ENCODE results near the gene CDH13. TPM values are rescaled to one million over a fixed set of nuclear protein-coding genes. Genes with fewer than 3 reads are reported as not detected.

The CDH13 gene
- total and polyA plus RNA-seq, 5 donors: 20.7 to 123 (median 93.6) TPM

- Histone ChIP-seq H3K4me3 (ENCODE audit: low read length) (no peak overlapping the region), H3K4me1 (ENCODE audit: control insufficient read depth, insufficient read depth, low read length) (no peaks in the 10 kb centered on the region), H3K27me3 (ENCODE audit: control insufficient read depth, insufficient read depth) (no peaks in the 10 kb centered on the region), H3K27ac (ENCODE audit: low read length) (no peak overlapping the region), H3K9me3 (ENCODE audit: control insufficient read depth, low read length) (no peaks in the 10 kb centered on the region)
- DNase-seq: no peak
- intact Hi-C loops (cut with DNase I): loop anchor here in 1 of 4 donors (10.0 kb wide), 1 partner anchor 60 kb away; no protein-coding TSS in a partner anchor
- no peak for ATAC-seq
- WGBS: 87% methylated on average over 8 of the region's 8 CpGs
Measured at GRCh38 chr16:82954224-82954929, 327.6 kb downstream of the CDH13 start.

GRCh38 chr16:82955741-82956348, 329.1 kb downstream of the CDH13 start:
- 80% methylated on average over 3 of the region's 3 CpGs for WGBS
- ATAC-seq (no peak), DNase-seq (no peak)
- Histone ChIP-seq H3K27ac (ENCODE audit: low read length) (no peak overlapping the region), H3K9me3 (ENCODE audit: control insufficient read depth, low read length) (no peaks in the 10 kb centered on the region), H3K27me3 (ENCODE audit: control insufficient read depth, insufficient read depth) (no peaks in the 10 kb centered on the region), H3K4me1 (ENCODE audit: control insufficient read depth, insufficient read depth, low read length) (no peaks in the 10 kb centered on the region), H3K4me3 (ENCODE audit: low read length) (no peak overlapping the region)
- intact Hi-C loops (cut with DNase I): loop anchor here in 1 of 4 donors (10.0 kb wide), 1 partner anchor 59 kb away; no protein-coding TSS in a partner anchor

GRCh38 chr16:82957212-82957611, 330.4 kb downstream of the CDH13 start:
- no peak for DNase-seq
- no peaks in the 10 kb centered on the region for H3K27me3 ChIP-seq (ENCODE audit: control insufficient read depth, insufficient read depth)
- H3K9me3 ChIP-seq (ENCODE audit: control insufficient read depth, low read length): no peaks in the 10 kb centered on the region
- WGBS: 88% methylated on average over 3 of the region's 3 CpGs
- ATAC-seq: no peak
- no peak overlapping the region for H3K27ac ChIP-seq (ENCODE audit: low read length)
- intact Hi-C loops (cut with DNase I): loop anchor here in 1 of 4 donors (10.0 kb wide), 1 partner anchor 58 kb away; no protein-coding TSS in a partner anchor
- no peak overlapping the region for H3K4me3 ChIP-seq (ENCODE audit: low read length)
- no peaks in the 10 kb centered on the region for H3K4me1 ChIP-seq (ENCODE audit: control insufficient read depth, insufficient read depth, low read length)

GRCh38 chr16:82960918-82961317, 334.1 kb downstream of the CDH13 start:
- no peak overlapping the region for H3K4me3 ChIP-seq (ENCODE audit: low read length)
- no peaks in the 10 kb centered on the region for H3K4me1 ChIP-seq (ENCODE audit: control insufficient read depth, insufficient read depth, low read length)
- no peak overlapping the region for H3K27ac ChIP-seq (ENCODE audit: low read length)
- WGBS: 94% methylated on average over 10 of the region's 10 CpGs
- H3K27me3 ChIP-seq (ENCODE audit: control insufficient read depth, insufficient read depth): no peaks in the 10 kb centered on the region
- H3K9me3 ChIP-seq (ENCODE audit: control insufficient read depth, low read length): no peaks in the 10 kb centered on the region
- intact Hi-C loops (cut with DNase I): no loop called here
- no peak for ATAC-seq
- DNase-seq: no peak

- intact Hi-C loops (cut with DNase I): no loop called here
- WGBS: 94% methylated on average over 11 of the region's 11 CpGs
- H3K4me1 ChIP-seq (ENCODE audit: control insufficient read depth, insufficient read depth, low read length): no peaks in the 10 kb centered on the region
- no peaks in the 10 kb centered on the region for H3K27me3 ChIP-seq (ENCODE audit: control insufficient read depth, insufficient read depth)
- H3K9me3 ChIP-seq (ENCODE audit: control insufficient read depth, low read length): no peaks in the 10 kb centered on the region
- ATAC-seq (no peak), DNase-seq (no peak)
- H3K27ac ChIP-seq (ENCODE audit: low read length): no peak overlapping the region
- H3K4me3 ChIP-seq (ENCODE audit: low read length): no peak overlapping the region
Measured at GRCh38 chr16:82963653-82964052, 336.9 kb downstream of the CDH13 start.

GRCh38 chr16:82965808-82966207, 339.0 kb downstream of the CDH13 start:
- Histone ChIP-seq H3K4me3 (ENCODE audit: low read length) (no peak overlapping the region), H3K27me3 (ENCODE audit: control insufficient read depth, insufficient read depth) (no peaks in the 10 kb centered on the region), H3K4me1 (ENCODE audit: control insufficient read depth, insufficient read depth, low read length) (no peaks in the 10 kb centered on the region), H3K27ac (ENCODE audit: low read length) (no peak overlapping the region), H3K9me3 (ENCODE audit: control insufficient read depth, low read length) (no peaks in the 10 kb centered on the region)
- intact Hi-C loops (cut with DNase I): no loop called here
- 82% methylated on average over 5 of the region's 5 CpGs for WGBS
- no peak for ATAC-seq
- DNase-seq: no peak

- Histone ChIP-seq H3K9me3 (ENCODE audit: control insufficient read depth, low read length) (no peaks in the 10 kb centered on the region), H3K4me1 (ENCODE audit: control insufficient read depth, insufficient read depth, low read length) (no peaks in the 10 kb centered on the region), H3K27ac (ENCODE audit: low read length) (no peak overlapping the region), H3K4me3 (ENCODE audit: low read length) (no peak overlapping the region), H3K27me3 (ENCODE audit: control insufficient read depth, insufficient read depth) (no peaks in the 10 kb centered on the region)
- ATAC-seq (no peak), DNase-seq (no peak)
- intact Hi-C loops (cut with DNase I): no loop called here
- WGBS: 81% methylated on average over 7 of the region's 7 CpGs
Measured at GRCh38 chr16:82967424-82967823, 340.7 kb downstream of the CDH13 start.

- WGBS: 46% methylated on average over 5 of the region's 5 CpGs
- no peak overlapping the region for H3K4me3 ChIP-seq (ENCODE audit: low read length)
- no peaks in the 10 kb centered on the region for H3K4me1 ChIP-seq (ENCODE audit: control insufficient read depth, insufficient read depth, low read length)
- ATAC-seq (peak in 1 of 2 donors; percentile 64), DNase-seq (no peak)
- no peaks in the 10 kb centered on the region for H3K9me3 ChIP-seq (ENCODE audit: control insufficient read depth, low read length)
- intact Hi-C loops (cut with DNase I): no loop called here
- no peak overlapping the region for H3K27ac ChIP-seq (ENCODE audit: low read length)
- H3K27me3 ChIP-seq (ENCODE audit: control insufficient read depth, insufficient read depth): no peaks in the 10 kb centered on the region
Measured at GRCh38 chr16:82971126-82971525, 344.4 kb downstream of the CDH13 start.

GRCh38 chr16:82972331-82972919, 345.7 kb downstream of the CDH13 start:
- 58% methylated on average over 4 of the region's 4 CpGs for WGBS
- H3K27ac ChIP-seq (ENCODE audit: low read length): no peak overlapping the region
- no peaks in the 10 kb centered on the region for H3K4me1 ChIP-seq (ENCODE audit: control insufficient read depth, insufficient read depth, low read length)
- DNase-seq (no peak), ATAC-seq (no peak)
- peaks cover 2% of the 10 kb centered on the region for H3K9me3 ChIP-seq (ENCODE audit: control insufficient read depth, low read length)
- intact Hi-C loops (cut with DNase I): no loop called here
- no peaks in the 10 kb centered on the region for H3K27me3 ChIP-seq (ENCODE audit: control insufficient read depth, insufficient read depth)
- H3K4me3 ChIP-seq (ENCODE audit: low read length): no peak overlapping the region

- H3K27me3 ChIP-seq (ENCODE audit: control insufficient read depth, insufficient read depth): no peaks in the 10 kb centered on the region
- H3K27ac ChIP-seq (ENCODE audit: low read length): no peak overlapping the region
- DNase-seq (no peak), ATAC-seq (no peak)
- no peaks in the 10 kb centered on the region for H3K4me1 ChIP-seq (ENCODE audit: control insufficient read depth, insufficient read depth, low read length)
- peaks cover 2% of the 10 kb centered on the region for H3K9me3 ChIP-seq (ENCODE audit: control insufficient read depth, low read length)
- no peak overlapping the region for H3K4me3 ChIP-seq (ENCODE audit: low read length)
- 59% methylated on average over 4 of the region's 4 CpGs for WGBS
- intact Hi-C loops (cut with DNase I): no loop called here
Measured at GRCh38 chr16:82979406-82980111, 352.8 kb downstream of the CDH13 start.

GRCh38 chr16:82980810-82981209, 354.0 kb downstream of the CDH13 start:
- no peak overlapping the region for H3K4me3 ChIP-seq (ENCODE audit: low read length)
- no peak overlapping the region for H3K27ac ChIP-seq (ENCODE audit: low read length)
- peaks cover 2% of the 10 kb centered on the region for H3K9me3 ChIP-seq (ENCODE audit: control insufficient read depth, low read length)
- no peaks in the 10 kb centered on the region for H3K4me1 ChIP-seq (ENCODE audit: control insufficient read depth, insufficient read depth, low read length)
- H3K27me3 ChIP-seq (ENCODE audit: control insufficient read depth, insufficient read depth): no peaks in the 10 kb centered on the region
- no peak for DNase-seq
- no peak for ATAC-seq
- 69% methylated on average over 3 of the region's 3 CpGs for WGBS
- intact Hi-C loops (cut with DNase I): no loop called here
